SU-DHL-6 (cell line): Measurements from ENCODE around the gene RBFOX2.

Experiments used
- CTCF ChIP-seq: fragments of 200-600 bp; sonication (generic); IDR thresholded peaks from one replicate; pipeline ENCODE4 v1.5.1; 2017; ENCODE audit warnings: antibody characterized with exemption, mild to moderate bottlenecking, low read length, moderate library complexity; ENCODE audit not compliant: insufficient read depth, poor library complexity, severe bottlenecking
- EZH2phosphoT487 ChIP-seq: fragments of 200-600 bp; sonication (generic), shearing (Covaris generic); conservative IDR thresholded peaks from 2 replicates; pipeline ENCODE4 v1.6.1; 2018; ENCODE audit warnings: mild to moderate bottlenecking, antibody characterized with exemption, low read length, moderate library complexity, mixed read lengths

GRCh38 chr22:35947794-35948425 is 80.7 kb downstream of the RBFOX2 start:
- TF ChIP-seq CTCF (no peak), EZH2phosphoT487 (no peak)
